Colonic mucosa (tissue), 4 donors: ENCODE results near the gene SLC6A5. TPM values are rescaled to one million over a fixed set of nuclear protein-coding genes. Genes with fewer than 3 reads are reported as not detected.

Experiments
- DNase-seq: peaks from one replicate; pipeline ENCODE4 v3.0.0-alpha.2; 2020
- H3K27ac ChIP-seq: fragments of 200-600 bp; one replicate; pipeline ENCODE4 v1.8.0; 2021
- H3K27me3 ChIP-seq: fragments of 200-600 bp; one replicate; pipeline ENCODE4 v1.8.0; 2021
- H3K36me3 ChIP-seq: fragments of 200-600 bp; one replicate; pipeline ENCODE4 v1.8.0; 2021
- H3K4me1 ChIP-seq: fragments of 200-600 bp; one replicate; pipeline ENCODE4 v1.8.0; 2021; ENCODE audit warnings: mild to moderate bottlenecking
- H3K4me3 ChIP-seq: fragments of 200-600 bp; one replicate; pipeline ENCODE4 v1.8.0; 2021
- H3K9ac ChIP-seq, 2 donors: one replicate each; pipeline ENCODE4 v1.7.0; 2013; ENCODE audit warnings: control low read depth in 2 of 2, low read depth in 2 of 2, low read length in 2 of 2
- H3K9me3 ChIP-seq: fragments of 200-600 bp; one replicate; pipeline ENCODE4 v1.8.0; 2021
- intact Hi-C: fragments of 100-400 bp; cut with DNase I; formaldehyde crosslinking; loops from one replicate; pipeline ENCODE4 v1.14.1; 2022
- total RNA-seq, 2 donors: library from RNA; stranded (reverse); fragmentation: NEBNext Ultra II Directional in 1 of 2; extraction: Animal tissue kit (Norgen Biotek cat#: 25700) in 1 of 2; gene quantifications; one replicate each; pipeline ENCODE4 v1.2.1, GENCODE V29; 2021
- TF ChIP-seq, protein P1 (sequence below): fragments of 200-600 bp; IDR thresholded peaks from one replicate; pipeline ENCODE4 v1.8.0; 2022; ENCODE audit warnings: antibody characterized with exemption, mild to moderate bottlenecking
- donor health status: healthy.
- donor health status: DM: no; HTN: no; CAD: no.
- donor health status: DM: no; HTN: no; CAD: no.

Gene SLC6A5
- total RNA-seq, 2 donors from 2014 or later = not detected

GRCh38 chr11:20671856-20672546 is 72.6 kb downstream of the SLC6A5 start:
- Histone ChIP-seq H3K9ac (no peak overlapping the region), H3K4me3 (no peak overlapping the region), H3K9me3 (no peaks in the 10 kb centered on the region), H3K4me1 (no peaks in the 10 kb centered on the region), H3K27me3 (peaks cover 24% of the 10 kb centered on the region), H3K27ac (no peak overlapping the region), H3K36me3 (no peaks in the 10 kb centered on the region)
- intact Hi-C loops = no loop called here
- DNase-seq = no peak
- TF ChIP-seq, protein P1, sequence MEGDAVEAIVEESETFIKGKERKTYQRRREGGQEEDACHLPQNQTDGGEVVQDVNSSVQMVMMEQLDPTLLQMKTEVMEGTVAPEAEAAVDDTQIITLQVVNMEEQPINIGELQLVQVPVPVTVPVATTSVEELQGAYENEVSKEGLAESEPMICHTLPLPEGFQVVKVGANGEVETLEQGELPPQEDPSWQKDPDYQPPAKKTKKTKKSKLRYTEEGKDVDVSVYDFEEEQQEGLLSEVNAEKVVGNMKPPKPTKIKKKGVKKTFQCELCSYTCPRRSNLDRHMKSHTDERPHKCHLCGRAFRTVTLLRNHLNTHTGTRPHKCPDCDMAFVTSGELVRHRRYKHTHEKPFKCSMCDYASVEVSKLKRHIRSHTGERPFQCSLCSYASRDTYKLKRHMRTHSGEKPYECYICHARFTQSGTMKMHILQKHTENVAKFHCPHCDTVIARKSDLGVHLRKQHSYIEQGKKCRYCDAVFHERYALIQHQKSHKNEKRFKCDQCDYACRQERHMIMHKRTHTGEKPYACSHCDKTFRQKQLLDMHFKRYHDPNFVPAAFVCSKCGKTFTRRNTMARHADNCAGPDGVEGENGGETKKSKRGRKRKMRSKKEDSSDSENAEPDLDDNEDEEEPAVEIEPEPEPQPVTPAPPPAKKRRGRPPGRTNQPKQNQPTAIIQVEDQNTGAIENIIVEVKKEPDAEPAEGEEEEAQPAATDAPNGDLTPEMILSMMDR = no peak

DNA sequence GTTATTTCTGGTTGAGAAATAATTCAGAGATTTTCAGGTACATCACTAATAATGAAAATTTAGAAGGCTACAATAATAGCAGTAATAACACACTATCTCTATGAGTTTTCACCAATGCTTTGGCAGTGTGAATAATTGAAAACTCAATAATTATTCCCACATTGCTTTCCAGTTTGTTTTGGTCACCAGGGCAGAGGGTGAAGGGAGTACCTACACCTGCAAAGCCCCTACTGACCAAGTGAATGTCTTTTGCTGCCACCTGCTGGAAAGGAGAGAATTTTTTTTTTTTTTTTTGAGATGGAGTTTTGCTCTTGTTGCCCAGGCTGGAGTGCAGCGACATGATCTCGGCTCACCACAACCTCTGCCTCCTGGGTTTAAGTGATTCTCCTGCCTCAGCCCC is 73.2 kb downstream of the SLC6A5 start:
- Histone ChIP-seq H3K4me3 (no peak overlapping the region), H3K36me3 (no peaks in the 10 kb centered on the region), H3K9ac (no peak overlapping the region), H3K27me3 (peaks cover 24% of the 10 kb centered on the region), H3K27ac (no peak overlapping the region), H3K9me3 (no peaks in the 10 kb centered on the region), H3K4me1 (no peaks in the 10 kb centered on the region)
- DNase-seq = no peak
- TF ChIP-seq, protein P1 = no peak
- intact Hi-C loops = no loop called here

DNA sequence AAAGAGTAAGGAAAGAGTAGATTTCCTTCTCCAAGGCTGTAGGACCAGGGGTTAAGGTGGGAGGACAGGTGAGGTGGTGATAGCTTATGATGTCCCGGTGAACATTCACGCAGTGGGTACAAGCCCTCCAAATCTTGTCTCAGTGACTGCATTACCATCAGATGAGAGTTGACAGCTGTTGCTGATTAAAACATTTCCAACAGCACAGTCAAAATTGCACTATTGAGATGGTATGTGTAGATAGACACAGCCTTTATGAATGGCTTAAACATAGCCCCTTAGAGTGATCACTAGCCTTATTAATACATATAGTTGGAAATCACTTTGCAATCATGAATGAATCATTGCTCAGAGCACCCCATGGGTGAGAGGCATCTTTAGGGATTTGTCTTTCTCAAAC is 77.2 kb downstream of the SLC6A5 start:
- Histone ChIP-seq H3K27me3 (no peaks in the 10 kb centered on the region), H3K4me1 (no peaks in the 10 kb centered on the region), H3K27ac (no peak overlapping the region), H3K36me3 (no peaks in the 10 kb centered on the region), H3K4me3 (no peak overlapping the region), H3K9ac (no peak overlapping the region), H3K9me3 (no peaks in the 10 kb centered on the region)
- intact Hi-C loops = no loop called here
- TF ChIP-seq, protein P1 = no peak
- no peak for DNase-seq

- Histone ChIP-seq H3K27ac (no peak overlapping the region), H3K36me3 (no peaks in the 10 kb centered on the region), H3K9ac (no peak overlapping the region), H3K9me3 (no peaks in the 10 kb centered on the region), H3K4me3 (no peak overlapping the region), H3K27me3 (no peaks in the 10 kb centered on the region), H3K4me1 (no peaks in the 10 kb centered on the region)
- intact Hi-C loops = no loop called here
- TF ChIP-seq, protein P1 = no peak
- no peak for DNase-seq
Observed at GRCh38 chr11:20688761-20689160, 89.4 kb downstream of the SLC6A5 start.

DNA sequence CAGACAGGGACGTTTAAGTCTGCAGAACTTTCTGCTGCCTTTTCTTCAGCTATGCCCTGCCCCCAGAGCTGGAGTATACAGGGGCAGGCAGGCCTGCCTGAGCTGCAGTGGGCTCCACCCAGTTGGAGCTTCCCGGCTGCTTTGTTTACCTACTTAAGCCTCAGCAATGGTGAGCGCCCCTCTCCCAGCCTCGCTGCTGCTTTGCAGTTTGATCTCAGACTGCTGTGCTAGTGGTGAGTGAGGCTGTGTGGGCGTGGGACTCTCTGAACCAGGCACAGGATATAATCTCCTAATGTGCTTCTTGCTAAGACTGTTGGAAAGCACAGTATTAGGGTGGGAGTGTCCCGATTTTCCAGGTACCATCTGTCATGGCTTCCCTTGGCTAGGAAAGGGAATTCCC is 108.5 kb downstream of the SLC6A5 start:
- intact Hi-C loops = no loop called here
- TF ChIP-seq, protein P1 = no peak
- Histone ChIP-seq H3K27ac (no peak overlapping the region), H3K36me3 (no peaks in the 10 kb centered on the region), H3K4me1 (no peaks in the 10 kb centered on the region), H3K9ac (no peak overlapping the region), H3K4me3 (no peak overlapping the region), H3K9me3 (no peaks in the 10 kb centered on the region), H3K27me3 (no peaks in the 10 kb centered on the region)
- no peak for DNase-seq

Other genes starting within 250 kb of the SLC6A5 start
- 100 to 1,000 TPM; 116 to 126 TPM for gene HTATIP2, start 235.9 kb upstream of the SLC6A5 start, total RNA-seq
- 10 to 100 TPM in 1 of 2 donors, 1 to 10 TPM in 1; 6.2 to 11.0 TPM for gene PRMT3, start 211.9 kb upstream of the SLC6A5 start, total RNA-seq
- gene NELL1, start 70.0 kb downstream of the SLC6A5 start, total RNA-seq = under 1 TPM in 1 of 2 donors, not detected in 1; 0.19 TPM